Measurements from ENCODE around the gene SLC9A5.

DNA sequence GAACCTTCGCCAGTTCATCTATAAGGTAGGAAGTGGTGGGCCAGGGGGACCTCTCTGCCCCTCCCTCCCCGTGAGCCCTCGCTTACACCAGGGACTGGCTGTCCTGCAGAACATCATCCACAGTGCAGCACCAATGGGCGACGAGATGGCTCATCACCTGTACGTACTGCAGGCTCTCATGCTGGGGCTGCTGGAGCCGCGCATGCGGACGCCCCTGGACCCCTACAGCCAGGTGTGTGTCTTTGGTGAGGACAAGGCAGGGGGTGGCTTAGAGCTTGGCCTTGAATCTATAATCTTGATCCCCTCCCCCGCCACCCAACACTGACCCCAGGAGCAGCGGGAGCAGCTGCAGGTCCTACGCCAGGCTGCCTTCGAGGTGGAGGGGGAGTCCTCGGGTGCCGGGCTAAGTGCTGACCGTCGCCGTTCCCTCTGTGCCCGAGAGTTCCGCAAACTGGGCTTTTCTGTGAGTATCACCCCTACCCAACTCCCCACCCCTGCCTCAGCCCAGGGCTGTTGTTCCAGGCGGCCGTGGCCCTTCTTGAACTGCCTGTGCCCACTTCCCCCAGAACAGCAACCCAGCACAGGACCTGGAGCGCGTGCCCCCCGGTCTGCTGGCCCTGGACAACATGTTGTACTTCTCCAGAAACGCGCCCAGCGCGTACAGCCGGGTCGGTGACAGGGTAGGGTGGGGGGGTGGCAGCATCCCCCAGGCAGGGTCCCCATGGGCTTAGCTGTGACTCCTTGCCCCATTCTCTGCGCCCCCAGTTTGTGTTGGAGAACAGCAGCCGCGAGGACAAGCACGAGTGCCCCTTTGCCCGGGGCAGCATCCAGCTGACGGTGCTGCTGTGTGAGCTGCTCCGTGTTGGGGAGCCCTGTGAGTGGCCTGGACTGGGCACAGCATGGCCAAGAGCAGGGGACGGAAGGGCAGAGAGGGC lies 47.1 kb upstream of the SLC9A5 start:
- TF ChIP-seq, protein P1, sequence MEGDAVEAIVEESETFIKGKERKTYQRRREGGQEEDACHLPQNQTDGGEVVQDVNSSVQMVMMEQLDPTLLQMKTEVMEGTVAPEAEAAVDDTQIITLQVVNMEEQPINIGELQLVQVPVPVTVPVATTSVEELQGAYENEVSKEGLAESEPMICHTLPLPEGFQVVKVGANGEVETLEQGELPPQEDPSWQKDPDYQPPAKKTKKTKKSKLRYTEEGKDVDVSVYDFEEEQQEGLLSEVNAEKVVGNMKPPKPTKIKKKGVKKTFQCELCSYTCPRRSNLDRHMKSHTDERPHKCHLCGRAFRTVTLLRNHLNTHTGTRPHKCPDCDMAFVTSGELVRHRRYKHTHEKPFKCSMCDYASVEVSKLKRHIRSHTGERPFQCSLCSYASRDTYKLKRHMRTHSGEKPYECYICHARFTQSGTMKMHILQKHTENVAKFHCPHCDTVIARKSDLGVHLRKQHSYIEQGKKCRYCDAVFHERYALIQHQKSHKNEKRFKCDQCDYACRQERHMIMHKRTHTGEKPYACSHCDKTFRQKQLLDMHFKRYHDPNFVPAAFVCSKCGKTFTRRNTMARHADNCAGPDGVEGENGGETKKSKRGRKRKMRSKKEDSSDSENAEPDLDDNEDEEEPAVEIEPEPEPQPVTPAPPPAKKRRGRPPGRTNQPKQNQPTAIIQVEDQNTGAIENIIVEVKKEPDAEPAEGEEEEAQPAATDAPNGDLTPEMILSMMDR (IDR thresholded peaks at IDR 0.05; ENCODE audit: insufficient read depth, low read length), result no peak
- TF ChIP-seq POLR2AphosphoS5 (IDR thresholded peaks at IDR 0.05; ENCODE audit: low read depth), result no peak

Data from HL-60 (cell line).